Esophagus muscularis mucosa (tissue), 4 donors: Measurements from ENCODE around the gene HDAC4. TPM values are rescaled to one million over a fixed set of nuclear protein-coding genes. Genes with fewer than 3 reads are reported as not detected.

Source experiments
- DNase-seq: peaks from one replicate; pipeline ENCODE4 v3.0.0-alpha.2; 2017; ENCODE audit errors: extremely low spot score
- H3K27ac ChIP-seq, 4 donors: fragments of 200-600 bp; sonication (generic); replicated peaks in 1 of 4; 1 replicate in 3 of 4; 2 replicates in 1 of 4; pipeline ENCODE4 v1.5.1; 2016 to 2019; ENCODE audit warnings: mild to moderate bottlenecking in 1 of 4
- H3K27me3 ChIP-seq, 4 donors: fragments of 200-600 bp; sonication (generic); one replicate each; pipeline versions ENCODE4 v1.5.1 to v1.6.0; 2016 to 2019
- H3K36me3 ChIP-seq, 4 donors: fragments of 200-600 bp; sonication (generic); one replicate each; pipeline ENCODE4 v1.5.1; 2016 to 2019
- H3K4me1 ChIP-seq, 4 donors: fragments of 200-600 bp; sonication (generic); one replicate each; pipeline ENCODE4 v1.5.1; 2016 to 2019
- H3K4me3 ChIP-seq, 4 donors: fragments of 200-600 bp; sonication (generic); 1 replicate in 2 of 4; 2 replicates in 2 of 4; pipeline ENCODE4 v1.5.1; 2016 to 2019; ENCODE audit warnings: mild to moderate bottlenecking in 4 of 4, moderate library complexity in 1 of 4
- H3K9me3 ChIP-seq, 4 donors: fragments of 200-600 bp; sonication (generic); 1 replicate in 3 of 4; 2 replicates in 1 of 4; pipeline ENCODE4 v1.5.1; 2016 to 2019
- CTCF ChIP-seq, 3 experiments: fragments of 200-600 bp in 2 of 3; fragments of 450-650 bp in 1 of 3; sonication (generic) in 2 of 3; IDR thresholded peaks; one replicate each; pipeline ENCODE4 v1.5.1; 2017 to 2019; ENCODE audit warnings: antibody characterized with exemption in 3 of 3, mild to moderate bottlenecking in 2 of 3, moderate library complexity in 1 of 3
- EP300 ChIP-seq: sonication (generic); formaldehyde crosslinking; IDR thresholded peaks from one replicate; pipeline ENCODE4 v1.6.1; 2017; ENCODE audit warnings: antibody characterized with exemption
- POLR2A ChIP-seq: fragments of 450-650 bp; IDR thresholded peaks from one replicate; pipeline ENCODE4 v1.6.1; 2017; ENCODE audit warnings: antibody characterized with exemption, moderate library complexity, mild to moderate bottlenecking, low read depth
- POLR2AphosphoS5 ChIP-seq, 2 donors: sonication (generic); formaldehyde crosslinking; IDR thresholded peaks; one replicate each; pipeline ENCODE4 v1.6.1; 2017; ENCODE audit warnings: antibody characterized with exemption in 2 of 2
- WGBS: methylation state at CpG from one replicate; pipeline ENCODE4 v1.1.5; 2018; 5-methylcytosine and 5-hydroxymethylcytosine counted together
- intact Hi-C: fragments of 100-400 bp; cut with DNase I; formaldehyde crosslinking; loops from one replicate; pipeline ENCODE4 v1.15.1; 2023
- total RNA-seq, 4 donors: library from RNA; depleted of rRNA; stranded (reverse); fragments of >200 nt; gene quantifications; one replicate each; pipeline versions ENCODE4 v1.1.0 to v1.2.1, GENCODE V29; 2016

The HDAC4 gene
- total RNA-seq, 4 donors from 2014 or later: 59.4 to 119 (median 76.1) TPM

DNA sequence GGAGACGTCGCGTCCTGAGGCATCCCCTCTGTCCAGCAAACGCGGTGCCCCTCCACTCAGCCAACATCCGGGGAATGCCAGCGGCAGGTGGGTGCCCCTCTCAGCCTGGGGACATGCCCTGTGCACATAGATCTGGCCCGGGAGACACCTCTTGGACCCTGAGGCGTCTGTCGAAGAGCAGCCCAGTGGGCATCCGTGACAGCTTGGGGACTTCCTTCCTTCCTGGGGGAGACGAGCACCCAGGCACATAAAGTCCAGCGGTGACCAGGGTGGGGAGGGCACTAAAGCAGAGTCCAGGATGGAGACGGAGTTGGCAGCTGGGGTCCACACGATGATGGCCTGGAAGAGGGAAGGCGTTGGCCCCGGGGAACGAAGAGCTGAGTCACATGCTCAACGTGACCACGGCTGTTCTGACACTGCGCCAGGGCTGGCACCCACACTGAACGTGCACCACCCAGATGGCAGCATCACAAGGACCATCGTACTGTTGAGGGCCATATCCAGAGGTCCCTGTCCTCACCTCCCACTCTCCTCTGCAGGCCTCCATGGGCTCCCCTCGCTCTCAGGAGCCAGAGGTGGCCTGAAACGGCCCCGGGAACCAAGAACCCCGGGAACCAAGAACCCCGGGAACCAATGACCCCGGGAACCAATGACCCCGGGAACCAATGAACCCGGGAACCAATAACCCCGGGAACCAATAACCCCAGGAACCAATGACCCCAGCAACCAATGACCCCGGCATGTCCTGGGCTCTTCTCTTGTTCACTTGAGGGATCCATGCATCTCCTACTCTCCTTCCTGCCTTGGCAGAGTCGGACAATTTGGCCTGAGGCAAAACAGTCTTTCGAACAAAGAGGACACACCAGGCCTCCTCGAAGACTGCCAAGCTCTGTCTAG, 22.6 kb downstream of the HDAC4 start:
- Histone ChIP-seq H3K36me3 (peaks cover 0 to 22% (median 8%) of the 10 kb centered on the region in 4 donors), H3K4me3 (no peak overlapping the region), H3K27ac (no peak overlapping the region), H3K9me3 (no peaks in the 10 kb centered on the region), H3K4me1 (peaks cover 12 to 44% (median 38%) of the 10 kb centered on the region in 4 donors), H3K27me3 (no peaks in the 10 kb centered on the region)
- no peak for TF ChIP-seq CTCF (IDR thresholded peaks at IDR 0.05)
- no peak for DNase-seq
- intact Hi-C loops: no loop called here
- WGBS: 93% methylated on average over 22 of the region's 36 CpGs

DNA sequence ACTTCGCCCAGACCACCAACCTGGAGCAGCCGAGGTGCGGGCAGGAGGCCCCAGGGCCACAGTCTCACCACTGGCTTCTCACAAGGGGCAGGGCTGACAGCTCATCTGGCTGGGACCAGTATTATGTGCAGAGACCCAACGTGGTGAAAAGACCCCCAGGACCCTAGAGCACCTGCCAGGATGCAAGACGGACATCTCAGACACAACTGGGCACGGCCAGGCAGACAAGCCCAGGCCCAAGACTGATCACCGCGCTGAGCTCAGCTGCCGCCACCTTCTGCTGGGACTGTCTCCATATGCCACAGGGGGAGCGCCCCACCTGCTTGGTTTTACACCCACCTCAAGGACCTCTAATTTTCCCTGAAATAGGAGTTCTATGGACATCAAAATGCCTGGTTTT, 23.2 kb downstream of the HDAC4 start:
- H3K27ac ChIP-seq: no peak overlapping the region
- no peaks in the 10 kb centered on the region for H3K27me3 ChIP-seq
- H3K9me3 ChIP-seq: no peaks in the 10 kb centered on the region
- no peak overlapping the region for H3K4me3 ChIP-seq
- H3K36me3 ChIP-seq: peaks cover 0 to 27% (median 14%) of the 10 kb centered on the region in 4 donors
- H3K4me1 ChIP-seq: peaks cover 12 to 44% (median 33%) of the 10 kb centered on the region in 4 donors
- TF ChIP-seq POLR2A (no peak), POLR2AphosphoS5 (IDR thresholded peaks at IDR 0.05) (no peak), CTCF (IDR thresholded peaks at IDR 0.05) (no peak), EP300 (no peak)
- 100% methylated on average over 2 of the region's 10 CpGs for WGBS
- intact Hi-C loops: no loop called here
- DNase-seq: no peak

DNA sequence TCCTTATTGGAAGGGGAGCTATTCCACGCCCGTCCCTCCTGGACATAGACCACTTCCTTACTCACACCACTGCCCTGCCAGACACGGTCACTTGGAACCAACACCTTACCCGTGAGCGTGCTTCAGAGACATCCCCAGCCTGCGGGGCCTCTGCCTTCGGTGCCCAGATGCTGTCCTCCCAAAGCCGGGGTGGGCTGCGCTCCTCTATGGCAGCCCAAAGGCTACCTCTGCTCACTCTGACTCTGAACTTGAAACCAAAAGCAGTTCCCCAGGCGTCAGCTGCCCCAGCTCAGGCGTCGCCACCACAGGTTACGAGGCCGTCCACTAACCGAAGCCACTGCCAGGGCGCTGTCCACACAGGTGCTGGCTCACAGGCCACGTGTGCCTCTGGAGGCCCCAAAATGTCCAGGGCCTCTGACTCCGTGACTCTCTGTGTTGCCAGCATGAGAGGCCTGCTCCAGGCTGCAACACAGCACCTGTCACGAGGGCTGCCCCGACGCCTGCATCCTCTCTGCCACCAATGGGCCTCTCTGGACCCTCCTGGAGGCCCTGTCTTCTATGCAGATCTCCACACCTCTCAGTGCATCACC, 23.8 kb downstream of the HDAC4 start:
- 98% methylated on average over 6 of the region's 21 CpGs for WGBS
- intact Hi-C loops: no loop called here

GRCh38 chr2:239376351-239376750, 24.5 kb downstream of the HDAC4 start:
- TF ChIP-seq EP300 (no peak), POLR2A (no peak), CTCF (IDR thresholded peaks at IDR 0.05) (no peak), POLR2AphosphoS5 (IDR thresholded peaks at IDR 0.05) (no peak)
- 93% methylated on average over 13 of the region's 13 CpGs for WGBS

More for the DNA sequence above, 23.8 kb downstream of the HDAC4 start:
- no peak for DNase-seq
- no peak overlapping the region for H3K4me3 ChIP-seq
- peaks cover 12 to 41% (median 33%) of the 10 kb centered on the region in 4 donors for H3K4me1 ChIP-seq
- peaks cover 0 to 27% (median 16%) of the 10 kb centered on the region in 4 donors for H3K36me3 ChIP-seq
- no peak for TF ChIP-seq CTCF (IDR thresholded peaks at IDR 0.05)
- H3K27ac ChIP-seq: no peak overlapping the region
- H3K27me3 ChIP-seq: no peaks in the 10 kb centered on the region
- no peaks in the 10 kb centered on the region for H3K9me3 ChIP-seq

More at GRCh38 chr2:239376351-239376750, 24.5 kb downstream of the HDAC4 start:
- no peaks in the 10 kb centered on the region for H3K27me3 ChIP-seq
- no peak overlapping the region for H3K4me3 ChIP-seq
- intact Hi-C loops: no loop called here
- DNase-seq: no peak
- H3K27ac ChIP-seq: no peak overlapping the region
- peaks cover 0 to 27% (median 16%) of the 10 kb centered on the region in 4 donors for H3K36me3 ChIP-seq
- no peaks in the 10 kb centered on the region for H3K9me3 ChIP-seq
- peaks cover 12 to 35% (median 26%) of the 10 kb centered on the region in 4 donors for H3K4me1 ChIP-seq
